Amniotic epithelial cell (primary cell): ENCODE results near the gene SDCCAG8.
A peak's percentile ranks its signal among the peaks of the same experiment; 100 is the strongest.

ENCODE experiments used
- DNase-seq: peaks from one replicate; pipeline ENCODE4 v3.0.0-alpha.2; 2010; ENCODE audit warnings: low read depth

The SDCCAG8 gene

DNA sequence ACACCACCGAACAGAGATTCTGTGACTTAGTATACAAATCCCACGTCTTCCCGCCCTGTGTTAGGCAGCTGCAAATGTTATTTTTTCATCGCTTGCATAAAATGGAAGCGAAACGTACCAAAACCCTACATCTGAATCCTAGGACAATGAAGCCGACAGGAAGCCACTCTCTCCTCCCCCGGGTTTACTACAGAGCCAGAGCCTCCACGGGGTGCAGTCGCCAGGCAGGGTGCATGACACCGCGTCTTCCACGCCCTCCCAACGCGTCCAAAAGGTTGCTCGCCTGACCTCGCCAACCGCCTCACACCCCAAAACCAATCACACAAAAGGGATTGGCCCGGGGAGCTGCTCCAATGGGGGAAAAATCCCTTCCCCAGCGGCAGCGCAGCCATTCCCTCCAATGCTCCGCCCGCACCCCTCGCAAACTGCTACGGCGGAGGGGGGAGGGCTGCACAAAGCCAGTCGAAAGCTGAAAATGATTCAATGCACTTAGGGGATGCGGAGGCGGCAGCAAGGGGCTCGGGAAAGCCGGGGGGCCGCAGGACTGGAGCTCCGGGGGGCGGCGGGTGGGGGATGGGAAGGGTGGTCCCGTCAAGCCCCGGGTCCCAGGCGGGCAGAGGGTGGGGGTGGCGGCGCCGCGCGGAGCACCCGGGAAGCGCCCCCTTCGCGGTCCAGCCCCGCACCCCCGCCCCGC lies 1.5 kb upstream of the SDCCAG8 start:
- peak; percentile 52 for DNase-seq

DNA sequence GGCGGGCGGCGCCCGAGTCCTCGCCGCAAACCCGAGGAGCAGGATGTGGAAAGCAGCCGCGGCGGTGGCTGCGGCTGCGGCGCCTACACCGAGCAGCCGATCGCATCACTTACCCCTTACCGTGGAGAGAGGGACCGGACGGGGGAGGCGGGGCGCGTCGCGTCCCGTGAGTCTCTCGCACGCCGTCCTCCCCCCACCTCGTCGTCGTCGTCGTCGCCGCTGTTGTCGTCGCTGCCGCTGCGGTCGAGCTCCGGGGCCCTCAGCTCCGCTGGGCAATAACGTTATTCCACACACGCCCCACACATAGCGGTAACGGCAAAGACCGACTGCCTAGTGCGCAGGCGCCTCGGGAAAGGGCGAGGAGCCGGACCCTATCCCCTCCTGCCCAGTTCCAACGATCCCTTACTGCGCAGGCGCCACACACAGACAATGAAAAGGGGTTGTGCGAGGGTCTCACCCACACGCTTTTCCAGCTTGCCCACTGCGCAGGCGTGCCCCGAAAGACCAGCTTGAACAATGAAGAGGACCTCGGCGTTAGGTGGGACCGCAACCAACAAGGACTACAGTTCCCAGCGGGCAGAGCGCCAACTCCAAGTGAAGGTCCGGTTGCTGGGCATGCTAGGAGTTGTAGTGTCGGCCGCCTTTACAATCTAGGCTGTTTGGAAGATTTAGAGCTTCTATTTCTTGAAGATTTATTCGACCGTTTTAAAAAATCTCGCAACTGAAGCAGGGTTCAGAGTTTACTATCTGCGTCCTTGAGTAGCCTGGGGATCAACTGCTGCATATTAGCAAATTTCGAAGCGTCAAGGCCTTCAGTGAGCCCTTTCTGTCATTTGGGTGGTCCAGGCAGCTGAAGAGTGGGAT lies 682 bp upstream of the SDCCAG8 start, which contains the start of gene CEP170:
Gene CEP170 (minus strand): TSS at position 355 of the 864 bp plus-strand sequence. CDS start 30,001 bp downstream, outside the sequence.
- DNase-seq, result peak; percentile 94

DNA sequence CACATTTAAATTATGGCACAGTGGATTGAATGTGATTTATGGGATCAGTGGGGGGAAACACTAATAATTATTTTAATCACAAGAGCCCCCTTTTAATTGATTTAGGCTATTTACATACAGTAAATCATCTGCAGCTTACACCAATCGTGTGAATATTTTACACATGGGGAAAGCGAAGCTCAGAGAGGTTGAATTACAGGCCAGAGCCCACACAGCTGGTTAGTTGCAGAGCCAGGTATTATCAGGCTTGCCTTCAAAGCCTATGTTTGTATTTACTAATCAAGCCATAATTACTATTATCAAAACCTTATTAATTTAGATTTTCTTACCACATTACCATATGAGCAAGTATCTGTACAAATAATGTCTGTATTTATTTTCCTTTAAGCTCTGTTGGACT lies 749 bp downstream of the SDCCAG8 start:
- DNase-seq, result no peak

DNA sequence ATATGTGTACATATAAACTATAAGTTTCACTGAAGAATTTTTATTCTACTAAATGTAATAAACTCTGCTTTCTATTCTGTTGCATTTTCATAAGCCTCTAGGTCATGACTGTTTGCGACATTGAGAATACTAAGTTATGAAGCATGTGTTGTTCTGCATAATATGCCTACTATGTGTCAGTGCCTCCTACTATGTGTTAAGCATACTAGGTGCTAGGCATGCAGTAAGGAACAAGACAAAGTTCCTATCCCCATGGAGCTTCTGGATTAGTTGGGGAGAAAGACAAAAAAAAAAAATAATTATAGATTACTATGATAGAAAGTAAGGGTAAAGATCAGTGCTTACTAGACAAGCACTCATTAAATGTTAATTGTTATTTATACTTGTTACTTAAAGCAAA lies 1.3 kb downstream of the SDCCAG8 start:
- DNase-seq, result no peak

DNA sequence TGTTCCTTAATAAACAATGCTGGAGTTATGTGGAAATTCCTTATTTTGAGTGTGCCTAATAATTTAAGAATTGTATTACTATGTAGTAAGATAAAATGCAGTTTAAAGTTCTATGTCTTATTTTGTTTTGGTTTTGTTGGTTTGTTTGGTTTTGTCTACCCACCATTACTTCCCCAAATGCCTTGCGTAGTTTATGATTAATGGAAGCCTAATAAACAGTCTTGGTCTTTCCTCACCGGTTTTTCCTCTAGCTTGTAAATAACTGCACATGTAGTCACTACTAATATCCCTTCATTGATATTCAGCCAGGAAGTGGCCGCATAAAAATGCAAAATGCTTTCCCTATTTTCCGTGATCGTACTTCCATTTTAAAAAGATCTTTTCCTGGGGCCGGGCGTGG lies 2.9 kb downstream of the SDCCAG8 start:
- no peak for DNase-seq

DNA sequence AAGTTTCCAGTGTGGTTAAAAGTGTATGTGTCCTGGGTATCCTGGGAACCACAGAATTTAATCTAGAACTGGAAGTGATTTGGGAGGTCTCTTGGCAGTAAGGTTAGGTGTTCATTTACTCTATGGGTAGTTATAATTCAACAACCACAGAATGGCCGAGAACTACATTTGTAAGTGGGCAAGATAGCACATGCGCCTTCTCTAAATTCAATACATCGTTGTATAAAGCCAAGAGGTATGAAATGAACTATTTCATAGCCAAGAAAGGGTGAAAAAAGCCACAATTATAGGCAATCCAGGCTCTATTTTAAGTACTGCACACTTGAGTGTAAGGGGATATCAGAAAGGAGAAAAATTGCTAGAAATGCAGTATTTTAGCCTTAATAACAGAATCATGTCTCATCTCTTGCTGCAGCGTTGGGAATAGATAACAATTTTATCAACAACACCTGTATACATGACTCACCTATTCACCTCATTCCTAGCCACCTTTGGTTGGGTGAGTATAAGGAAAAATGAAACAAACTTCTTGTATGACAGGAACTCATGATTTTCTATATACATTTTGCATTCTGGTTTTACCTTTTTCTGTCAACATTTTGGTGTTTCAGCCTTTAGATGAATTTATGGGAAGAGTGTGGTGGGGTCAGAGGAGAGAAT lies 4.5 kb downstream of the SDCCAG8 start:
- no peak for DNase-seq

DNA sequence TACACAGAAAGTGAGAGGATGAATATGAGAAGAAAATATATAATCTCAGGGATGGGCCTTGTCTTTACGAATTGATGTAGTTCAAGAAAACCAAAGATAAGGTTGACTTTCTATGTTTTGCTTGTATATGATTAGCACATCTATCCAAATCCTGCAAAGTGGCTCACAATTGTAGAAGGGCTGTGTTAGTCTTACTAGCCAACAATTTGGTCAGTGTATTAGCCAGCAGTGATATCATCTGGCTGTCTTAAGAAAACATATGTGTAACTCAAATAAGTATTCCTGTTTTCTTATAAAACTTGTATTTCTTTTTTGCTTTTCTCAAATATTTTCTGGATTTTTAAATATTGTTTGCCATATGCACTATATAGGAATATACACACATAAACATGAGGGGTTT lies 5.5 kb downstream of the SDCCAG8 start:
- no peak for DNase-seq

DNA sequence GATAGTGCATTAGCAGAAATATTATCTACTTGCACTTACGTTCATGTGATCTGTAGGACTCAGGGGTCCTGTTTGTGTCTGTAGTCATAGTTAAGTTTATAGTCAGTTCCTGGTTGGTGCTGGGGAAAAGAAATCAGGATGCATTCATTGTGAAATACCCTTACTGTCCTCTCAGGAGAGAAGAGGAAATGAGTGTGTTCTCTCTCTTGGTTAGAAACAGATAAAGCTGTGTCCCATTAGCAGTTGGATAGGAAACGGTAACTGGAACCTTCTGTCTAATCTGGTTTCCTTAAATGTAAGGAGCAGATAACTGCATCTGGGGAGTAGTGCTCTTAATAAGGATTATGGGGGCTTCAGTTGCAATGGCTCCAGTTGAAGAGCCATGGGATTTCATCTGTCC lies 8.9 kb downstream of the SDCCAG8 start:
- peak; percentile 81 for DNase-seq

DNA sequence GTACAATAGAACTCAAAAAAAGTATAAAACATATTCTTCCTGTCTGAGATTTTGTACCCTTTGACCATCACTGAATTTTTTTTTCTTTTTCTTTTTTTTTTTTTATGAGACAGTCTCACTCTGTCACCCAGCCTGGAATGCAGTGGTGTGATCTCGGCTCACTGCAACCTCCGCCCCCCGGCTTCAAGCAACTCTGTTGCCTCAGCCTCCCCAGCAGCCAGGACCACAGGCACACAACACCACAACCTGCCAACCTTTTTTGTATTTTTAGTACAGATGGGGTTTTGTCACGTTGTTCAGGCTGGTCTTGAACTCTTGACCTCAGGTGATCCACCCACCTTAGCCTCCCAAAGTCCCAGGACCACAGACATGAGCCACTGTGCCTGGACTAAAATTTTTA lies 10.4 kb downstream of the SDCCAG8 start:
- no peak for DNase-seq

DNA sequence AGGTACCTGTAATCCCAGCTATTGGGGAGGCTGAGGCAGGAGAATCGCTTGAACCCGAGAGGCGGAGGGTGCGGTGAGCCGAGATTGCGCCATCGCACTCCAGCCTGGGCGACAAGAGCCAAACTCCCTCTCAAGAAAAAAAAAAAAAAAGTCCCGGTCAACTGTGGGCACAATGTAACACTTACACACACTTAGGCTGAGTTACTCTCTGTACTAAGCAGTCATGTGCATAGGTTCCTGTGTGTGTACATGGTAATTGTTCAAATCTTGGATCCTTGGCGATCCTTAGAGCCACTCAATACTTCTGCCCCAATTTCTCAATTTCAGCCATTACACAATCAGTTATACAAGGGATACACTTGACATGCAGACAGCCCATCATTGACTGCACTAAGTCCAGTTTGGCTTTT lies 11.6 kb downstream of the SDCCAG8 start:
- peak; percentile 36 for DNase-seq

DNA sequence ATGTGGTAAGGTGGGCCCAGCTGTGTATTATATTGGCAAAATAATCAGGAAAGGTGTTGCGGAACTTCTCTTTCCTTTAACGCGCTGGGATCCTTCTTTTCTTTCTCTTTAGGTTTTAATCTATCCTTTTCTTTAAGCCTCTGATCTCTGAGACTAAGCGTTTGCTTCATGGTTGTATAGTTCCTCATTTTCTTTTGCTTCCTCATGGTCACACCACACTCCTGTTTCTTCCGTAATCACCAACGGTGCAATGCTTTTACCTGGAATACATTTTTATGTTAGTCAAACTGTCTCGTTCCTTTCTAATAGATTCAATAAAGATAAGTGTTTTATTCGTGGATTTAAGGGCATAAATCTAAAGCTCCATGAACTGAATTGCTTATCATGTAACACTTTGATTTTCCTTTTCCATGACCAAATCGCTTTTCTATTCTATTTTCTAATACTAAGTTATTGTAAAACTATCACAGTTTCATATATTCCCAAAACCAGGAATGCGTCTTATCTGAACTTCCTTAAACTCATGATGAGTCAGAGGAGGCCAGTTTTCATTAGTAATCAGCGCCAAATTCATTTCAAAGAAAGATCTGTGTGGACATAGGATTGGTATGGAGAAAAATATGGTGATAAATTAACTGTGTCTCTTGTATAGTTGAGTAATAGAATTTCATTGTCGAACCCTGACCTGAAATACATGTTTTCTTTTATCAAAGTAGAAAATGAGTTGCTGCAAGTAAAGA lies 12.2 kb downstream of the SDCCAG8 start:
- peak; percentile 92 for DNase-seq

DNA sequence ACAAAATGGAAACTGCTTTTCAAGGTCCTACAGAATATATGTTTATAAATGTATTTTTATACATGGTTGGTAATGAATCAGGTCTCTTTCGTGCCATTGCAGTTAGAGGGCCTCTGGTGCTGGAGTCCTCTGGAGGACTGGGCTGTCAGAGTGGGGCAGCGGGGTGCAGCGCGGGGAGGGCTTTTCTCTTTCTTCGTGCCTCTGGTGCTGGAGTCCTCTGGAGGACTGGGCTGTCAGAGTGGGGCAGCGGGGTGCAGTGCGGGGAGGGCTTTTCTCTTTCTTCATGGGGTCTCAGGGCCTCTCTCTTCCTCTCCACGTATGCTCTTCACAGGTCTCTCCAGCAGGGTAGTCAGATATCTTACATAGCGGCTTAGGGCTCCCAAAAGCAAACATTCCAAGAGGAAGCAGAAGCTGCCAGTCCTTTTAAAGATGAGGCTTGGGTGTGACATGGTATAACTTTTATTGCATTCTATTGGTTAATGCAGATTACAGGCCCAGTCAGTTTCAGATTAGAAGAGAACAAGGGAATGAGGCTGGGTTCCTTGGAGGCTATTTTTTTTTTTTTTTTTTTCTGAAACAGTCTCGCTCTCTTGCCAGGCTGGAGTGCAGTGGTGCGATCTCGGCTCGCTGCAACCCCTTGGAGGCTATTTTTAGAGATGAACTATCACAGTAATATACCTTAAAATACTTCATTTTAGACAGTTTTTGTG lies 13.1 kb downstream of the SDCCAG8 start:
- DNase-seq, result peak; percentile 43

DNA sequence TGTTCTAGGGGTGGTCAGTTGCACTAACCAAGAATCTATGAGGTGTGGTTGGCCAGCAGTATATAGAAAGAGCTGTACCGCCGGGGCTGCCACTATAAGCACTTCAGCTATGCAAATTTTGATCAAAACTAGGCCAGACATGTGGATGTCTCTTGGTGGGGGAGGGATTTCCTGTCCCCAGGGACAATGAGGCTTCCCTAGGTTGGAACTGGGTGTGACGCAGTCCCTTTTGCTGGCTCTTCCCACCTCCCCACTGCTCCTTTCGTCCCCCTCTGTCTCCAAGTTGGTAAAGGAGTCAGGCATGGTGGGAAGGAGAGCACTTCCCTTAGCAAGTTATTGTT lies 13.6 kb downstream of the SDCCAG8 start:
- DNase-seq, result no peak

DNA sequence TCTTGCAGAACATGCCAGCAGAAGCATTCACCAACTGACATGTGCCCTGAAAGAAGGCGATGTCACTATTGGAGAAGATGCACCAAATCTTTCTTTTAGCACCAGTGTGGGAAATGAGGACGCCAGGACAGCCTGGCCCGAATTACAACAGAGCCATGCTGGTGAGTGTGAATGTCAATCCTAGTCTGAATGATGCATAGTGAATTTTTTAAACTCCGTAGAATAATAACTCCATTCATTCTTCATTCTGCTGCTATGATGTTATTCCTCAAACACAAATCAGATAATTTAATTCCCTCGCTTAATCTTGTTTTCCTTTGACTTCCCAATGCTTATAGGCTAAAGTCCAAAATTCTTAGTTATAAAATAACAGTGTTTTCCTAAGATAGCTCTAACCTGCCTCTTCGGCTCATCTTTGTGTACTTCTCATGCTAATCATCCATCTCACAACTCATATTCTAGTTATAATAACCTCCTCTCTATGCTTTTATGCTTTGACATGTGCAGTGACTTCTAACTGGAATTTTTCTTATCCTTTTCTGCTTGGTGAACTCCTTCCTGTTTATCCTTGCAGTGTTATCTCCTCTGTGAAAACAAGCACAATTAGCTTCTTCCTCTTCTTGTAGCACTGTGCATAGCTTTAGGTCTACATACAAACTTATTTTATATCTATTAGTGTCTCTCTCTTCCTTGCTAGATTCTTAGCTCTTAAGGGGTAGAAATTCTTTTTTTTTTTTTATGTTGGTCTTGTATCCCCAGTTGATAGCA lies 14.4 kb downstream of the SDCCAG8 start:
- DNase-seq, result no peak

DNA sequence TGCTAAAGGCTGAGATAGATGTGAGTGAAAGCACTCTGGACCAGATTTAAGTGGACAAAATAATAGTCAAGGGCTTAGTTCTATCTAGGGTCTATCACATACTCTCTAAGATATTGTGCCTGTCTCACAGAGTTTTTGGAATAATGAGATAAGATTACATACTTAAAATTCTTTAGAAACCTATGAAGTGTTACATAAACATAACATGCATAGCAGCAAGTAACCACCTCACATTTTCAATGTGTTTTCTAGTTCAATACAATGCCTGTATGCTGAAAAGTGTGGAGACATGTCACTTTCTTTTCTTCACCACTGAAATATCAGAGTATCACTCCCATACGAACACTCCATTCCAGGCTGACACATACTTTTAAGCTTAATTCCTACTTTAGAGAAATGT lies 16.2 kb downstream of the SDCCAG8 start:
- DNase-seq, result no peak

DNA sequence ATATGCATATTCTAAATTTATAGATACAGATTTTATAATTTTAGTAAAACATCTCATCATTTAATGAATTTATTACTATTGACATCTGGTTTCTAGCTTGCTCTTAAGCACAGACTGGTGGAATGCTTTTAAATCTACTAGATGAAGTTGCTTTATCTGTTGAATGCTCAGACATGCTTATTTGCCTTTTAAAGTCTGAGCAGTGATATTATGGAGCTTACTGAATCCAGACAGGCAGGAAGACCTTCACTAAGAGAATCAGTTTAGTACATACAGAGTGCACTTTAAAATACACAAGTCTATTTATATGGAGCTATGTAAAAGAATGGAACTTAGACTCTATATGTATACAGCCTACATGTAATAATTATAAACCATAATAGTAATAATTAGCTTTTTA lies 16.6 kb downstream of the SDCCAG8 start:
- no peak for DNase-seq

DNA sequence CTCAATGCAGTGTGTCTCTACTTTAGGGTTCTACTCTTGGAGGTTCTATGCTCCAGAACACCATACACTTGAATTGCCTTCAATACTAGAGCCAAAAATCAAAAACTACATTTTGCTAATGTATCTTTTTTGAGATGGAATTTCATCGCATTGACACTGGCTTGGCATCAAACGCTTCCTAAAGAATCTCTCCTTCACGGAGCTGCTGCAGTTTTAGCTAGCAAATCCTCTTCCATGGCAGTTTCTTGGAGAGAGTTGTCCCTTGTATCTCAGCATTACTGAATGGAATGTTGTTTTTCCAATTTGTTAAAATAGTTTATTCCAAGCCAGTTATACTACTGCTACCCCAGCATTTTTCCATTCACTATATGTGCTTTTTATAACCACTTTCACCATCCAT lies 17.7 kb downstream of the SDCCAG8 start:
- DNase-seq, result no peak

DNA sequence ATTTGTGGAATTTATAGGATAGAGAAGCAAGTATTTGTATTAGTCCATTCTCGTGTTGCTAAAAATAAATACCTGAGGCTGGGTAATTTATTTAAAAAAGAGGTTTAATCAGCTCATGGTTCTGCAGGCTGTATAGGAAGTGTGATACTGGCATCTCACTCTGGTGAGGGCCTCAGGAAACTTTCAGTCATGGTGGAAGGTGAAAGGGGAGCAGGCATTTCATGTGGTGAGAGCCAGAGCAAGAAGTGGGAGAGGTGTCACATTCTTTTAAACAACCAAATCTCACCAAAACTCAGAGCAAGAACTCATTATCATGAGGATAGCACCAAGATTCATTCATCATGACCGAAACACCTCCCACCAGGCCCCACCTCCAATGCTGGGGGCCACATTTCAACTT lies 18.1 kb downstream of the SDCCAG8 start:
- DNase-seq, result no peak

DNA sequence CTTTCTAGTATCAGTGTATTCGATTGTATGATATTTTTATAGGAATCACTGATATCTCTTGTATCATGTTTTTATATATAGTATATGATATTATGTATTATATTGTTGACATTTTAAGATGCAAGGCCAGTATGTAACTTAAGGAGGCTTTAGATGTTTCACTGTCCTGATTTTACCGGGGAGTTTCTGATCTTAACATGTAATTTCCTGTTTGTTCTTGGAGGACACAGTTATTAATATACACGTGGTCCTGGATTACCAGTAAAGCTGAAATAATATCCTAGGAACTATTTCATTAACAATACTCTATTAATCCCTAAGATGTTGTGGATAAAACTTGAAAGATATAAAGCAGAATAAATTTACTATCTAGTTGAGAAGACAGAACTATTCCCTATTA lies 19.5 kb downstream of the SDCCAG8 start:
- DNase-seq, result no peak

DNA sequence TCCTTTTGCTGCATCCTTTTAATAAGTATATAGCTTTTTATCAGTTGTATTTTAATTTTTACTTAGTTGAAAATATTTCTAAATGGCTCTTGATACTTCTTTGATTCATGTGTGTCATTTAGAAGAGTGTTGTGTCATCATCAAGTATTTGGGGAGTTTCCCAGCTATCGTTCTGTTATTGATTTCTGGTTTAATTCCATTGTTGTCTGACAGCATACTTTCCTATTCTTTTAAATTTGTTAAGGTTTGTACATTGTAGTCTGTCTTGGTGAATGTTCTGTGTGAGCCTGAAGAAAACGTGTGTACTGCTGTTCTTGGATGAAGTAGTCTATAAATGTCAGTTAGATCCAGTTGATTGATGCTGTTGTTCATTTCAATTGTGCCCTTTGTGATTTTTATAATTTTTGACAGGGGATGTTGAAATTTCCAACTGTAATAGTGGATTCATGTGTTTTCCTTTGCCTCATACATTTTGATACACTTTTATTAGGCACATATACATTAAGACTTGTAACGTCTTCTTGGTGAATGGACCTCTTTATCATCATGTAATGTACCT lies 24.8 kb downstream of the SDCCAG8 start:
- DNase-seq, result no peak

DNA sequence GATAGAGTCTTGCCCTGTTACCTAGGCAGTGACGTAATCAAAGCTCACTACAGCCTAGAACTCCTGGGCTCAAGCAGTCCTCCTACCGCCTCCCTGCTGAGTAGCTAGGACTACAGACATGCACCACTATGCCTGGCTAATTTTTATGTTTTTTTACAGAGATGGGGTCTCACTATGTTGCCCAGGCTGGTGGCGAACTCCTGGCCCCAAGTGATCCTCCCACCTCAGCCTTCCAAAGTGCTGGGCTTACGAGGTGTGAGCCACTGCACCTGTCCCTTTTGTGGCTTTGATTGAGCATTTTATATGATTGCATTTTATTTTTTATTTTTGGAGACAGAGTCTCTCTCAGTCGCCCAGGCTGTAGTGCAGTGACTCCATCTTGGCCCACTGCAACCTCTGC lies 25.8 kb downstream of the SDCCAG8 start:
- no peak for DNase-seq
